Measurements from ENCODE around the gene POLR1G. TPM values are rescaled to one million over a fixed set of nuclear protein-coding genes. Genes with fewer than 3 reads are reported as not detected.

The POLR1G gene
- total and polyA plus RNA-seq, 2 experiments from 2014 or later, result 2.5 to 3.3 TPM

GRCh38 chr19:45418802-45419201 lies 12.4 kb downstream of the POLR1G start:
- H2AFZ ChIP-seq, result no peak overlapping the region
- TF ChIP-seq EZH2 (IDR thresholded peaks at IDR 0.05; ENCODE audit: borderline replicate concordance) (no peak), EZH2phosphoT487 (IDR thresholded peaks at IDR 0.05; ENCODE audit: low read depth, severe bottlenecking, unreplicated experiment) (no peak), CTCF (IDR thresholded peaks at IDR 0.05; ENCODE audit: poor library complexity) (no peak)
- H3K9me2 ChIP-seq (replicated peaks; ENCODE audit: insufficient read depth), result no peaks in the 10 kb centered on the region
- H3K4me3 ChIP-seq, result no peak overlapping the region
- H4K20me1 ChIP-seq (ENCODE audit: insufficient read depth, poor library complexity, severe bottlenecking), result no peaks in the 10 kb centered on the region
- no peaks in the 10 kb centered on the region for H3K9me3 ChIP-seq (ENCODE audit: low read depth)
- WGBS (ENCODE audit: low lambda C conversion rate, missing lambda C conversion rate), result 95% methylated on average over 9 of the region's 9 CpGs
- no peaks in the 10 kb centered on the region for H3K27me3 ChIP-seq
- peaks cover 7% of the 10 kb centered on the region for H3K4me1 ChIP-seq (ENCODE audit: insufficient read depth)
- H3K27ac ChIP-seq, result no peak overlapping the region
- H3K79me2 ChIP-seq, result peaks cover 10% of the 10 kb centered on the region
- H3K36me3 ChIP-seq (replicated peaks; ENCODE audit: insufficient read depth, low read depth), result no peaks in the 10 kb centered on the region
- no peak overlapping the region for H3K4me2 ChIP-seq
- DNase-seq (ENCODE audit: low spot score), result no peak

GRCh38 chr19:45419396-45419795 lies 13.0 kb downstream of the POLR1G start:
- Histone ChIP-seq H3K79me2 (peaks cover 10% of the 10 kb centered on the region), H3K4me1 (ENCODE audit: insufficient read depth) (peaks cover 7% of the 10 kb centered on the region), H3K36me3 (replicated peaks; ENCODE audit: insufficient read depth, low read depth) (no peaks in the 10 kb centered on the region), H3K4me3 (no peak overlapping the region), H3K9me2 (replicated peaks; ENCODE audit: insufficient read depth) (no peaks in the 10 kb centered on the region), H3K27ac (no peak overlapping the region), H3K4me2 (no peak overlapping the region), H4K20me1 (ENCODE audit: insufficient read depth, poor library complexity, severe bottlenecking) (no peaks in the 10 kb centered on the region), H3K27me3 (no peaks in the 10 kb centered on the region), H2AFZ (no peak overlapping the region), H3K9me3 (ENCODE audit: low read depth) (no peaks in the 10 kb centered on the region)
- DNase-seq (ENCODE audit: low spot score), result no peak
- WGBS (ENCODE audit: low lambda C conversion rate, missing lambda C conversion rate), result 85% methylated on average over 4 of the region's 4 CpGs
- TF ChIP-seq EZH2phosphoT487 (IDR thresholded peaks at IDR 0.05; ENCODE audit: low read depth, severe bottlenecking, unreplicated experiment), result no peak
- no peak for TF ChIP-seq EZH2 (IDR thresholded peaks at IDR 0.05; ENCODE audit: borderline replicate concordance)
- TF ChIP-seq CTCF (IDR thresholded peaks at IDR 0.05; ENCODE audit: poor library complexity), result no peak

- no peak overlapping the region for H3K4me2 ChIP-seq
- H3K9me3 ChIP-seq (ENCODE audit: low read depth), result no peaks in the 10 kb centered on the region
- no peak overlapping the region for H3K27ac ChIP-seq
- no peak overlapping the region for H2AFZ ChIP-seq
- TF ChIP-seq EZH2phosphoT487 (IDR thresholded peaks at IDR 0.05; ENCODE audit: low read depth, severe bottlenecking, unreplicated experiment) (no peak), CTCF (IDR thresholded peaks at IDR 0.05; ENCODE audit: poor library complexity) (no peak), EZH2 (IDR thresholded peaks at IDR 0.05; ENCODE audit: borderline replicate concordance) (no peak)
- no peak for DNase-seq (ENCODE audit: low spot score)
- H3K27me3 ChIP-seq, result no peaks in the 10 kb centered on the region
- no peaks in the 10 kb centered on the region for H4K20me1 ChIP-seq (ENCODE audit: insufficient read depth, poor library complexity, severe bottlenecking)
- no peaks in the 10 kb centered on the region for H3K9me2 ChIP-seq (replicated peaks; ENCODE audit: insufficient read depth)
- peaks cover 12% of the 10 kb centered on the region for H3K4me1 ChIP-seq (ENCODE audit: insufficient read depth)
- H3K4me3 ChIP-seq, result no peak overlapping the region
- 60% methylated on average over 1 of the region's 3 CpGs for WGBS (ENCODE audit: low lambda C conversion rate, missing lambda C conversion rate)
- H3K79me2 ChIP-seq, result peaks cover 10% of the 10 kb centered on the region
- no peaks in the 10 kb centered on the region for H3K36me3 ChIP-seq (replicated peaks; ENCODE audit: insufficient read depth, low read depth)
These were observed 13.5 kb downstream of the POLR1G start for GRCh38 chr19:45419895-45420294.

- Histone ChIP-seq H3K4me2 (no peak overlapping the region), H3K4me1 (ENCODE audit: insufficient read depth) (peaks cover 16% of the 10 kb centered on the region), H3K79me2 (peaks cover 10% of the 10 kb centered on the region), H3K27me3 (no peaks in the 10 kb centered on the region), H3K4me3 (no peak overlapping the region), H3K36me3 (replicated peaks; ENCODE audit: insufficient read depth, low read depth) (no peaks in the 10 kb centered on the region), H3K9me2 (replicated peaks; ENCODE audit: insufficient read depth) (no peaks in the 10 kb centered on the region), H3K9me3 (ENCODE audit: low read depth) (no peaks in the 10 kb centered on the region), H3K27ac (no peak overlapping the region), H4K20me1 (ENCODE audit: insufficient read depth, poor library complexity, severe bottlenecking) (no peaks in the 10 kb centered on the region), H2AFZ (no peak overlapping the region)
- DNase-seq (ENCODE audit: low spot score), result no peak
- 90% methylated on average over 9 of the region's 10 CpGs for WGBS (ENCODE audit: low lambda C conversion rate, missing lambda C conversion rate)
- TF ChIP-seq EZH2phosphoT487 (IDR thresholded peaks at IDR 0.05; ENCODE audit: low read depth, severe bottlenecking, unreplicated experiment) (no peak), EZH2 (IDR thresholded peaks at IDR 0.05; ENCODE audit: borderline replicate concordance) (no peak), CTCF (IDR thresholded peaks at IDR 0.05; ENCODE audit: poor library complexity) (no peak)
These were observed 13.9 kb downstream of the POLR1G start for GRCh38 chr19:45420356-45420755.
